NB4 (cell line): ENCODE measurements around the gene CHTF18.

Experiments
- DNase-seq: peaks from one replicate; pipeline ENCODE4 v3.0.0; 2010; ENCODE audit warnings: low read depth
- H3K4me3 ChIP-seq: one replicate; pipeline ENCODE4 v1.5.1; 2011; ENCODE audit warnings: mild to moderate bottlenecking, low read depth, low read length, moderate library complexity
- MYC ChIP-seq: IDR thresholded peaks from 2 replicates; pipeline ENCODE4 v1.6.1; 2011; ENCODE audit warnings: low read depth, low read length
- POLR2A ChIP-seq: IDR thresholded peaks from 2 replicates; pipeline ENCODE4 v1.6.1; 2011; ENCODE audit warnings: mild to moderate bottlenecking; ENCODE audit not compliant: insufficient read length; ENCODE audit errors: extremely low read depth
- TF ChIP-seq, protein P1 (sequence below): IDR thresholded peaks from one replicate; pipeline ENCODE4 v1.5.1; 2012; ENCODE audit warnings: low read depth, low read length
- TF ChIP-seq, protein P2 (sequence below): IDR thresholded peaks from 2 replicates; pipeline ENCODE4 v1.6.1; 2011; ENCODE audit warnings: low read depth, low read length

Gene CHTF18

DNA sequence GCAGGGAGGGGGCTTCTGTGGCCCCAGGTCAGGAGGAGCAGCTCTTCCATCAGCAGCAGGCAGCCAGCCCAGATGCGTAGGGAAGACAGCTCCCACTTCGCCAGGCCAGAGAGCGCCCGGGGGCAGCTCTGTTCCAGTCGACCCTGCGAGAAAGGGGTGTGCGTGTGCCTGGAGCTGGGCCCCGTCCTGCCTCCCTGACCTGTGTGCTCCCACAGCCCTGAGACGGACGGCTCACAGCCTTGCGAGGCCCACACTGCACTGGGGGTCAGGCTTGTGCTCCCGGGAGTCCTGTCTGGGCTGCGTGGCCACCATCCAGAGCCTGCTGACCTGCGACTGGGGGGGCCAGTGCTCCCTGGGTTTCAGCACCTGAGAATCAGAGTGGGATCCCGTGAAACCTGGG lies 28.4 kb upstream of the CHTF18 start:
- TF ChIP-seq, protein P1, sequence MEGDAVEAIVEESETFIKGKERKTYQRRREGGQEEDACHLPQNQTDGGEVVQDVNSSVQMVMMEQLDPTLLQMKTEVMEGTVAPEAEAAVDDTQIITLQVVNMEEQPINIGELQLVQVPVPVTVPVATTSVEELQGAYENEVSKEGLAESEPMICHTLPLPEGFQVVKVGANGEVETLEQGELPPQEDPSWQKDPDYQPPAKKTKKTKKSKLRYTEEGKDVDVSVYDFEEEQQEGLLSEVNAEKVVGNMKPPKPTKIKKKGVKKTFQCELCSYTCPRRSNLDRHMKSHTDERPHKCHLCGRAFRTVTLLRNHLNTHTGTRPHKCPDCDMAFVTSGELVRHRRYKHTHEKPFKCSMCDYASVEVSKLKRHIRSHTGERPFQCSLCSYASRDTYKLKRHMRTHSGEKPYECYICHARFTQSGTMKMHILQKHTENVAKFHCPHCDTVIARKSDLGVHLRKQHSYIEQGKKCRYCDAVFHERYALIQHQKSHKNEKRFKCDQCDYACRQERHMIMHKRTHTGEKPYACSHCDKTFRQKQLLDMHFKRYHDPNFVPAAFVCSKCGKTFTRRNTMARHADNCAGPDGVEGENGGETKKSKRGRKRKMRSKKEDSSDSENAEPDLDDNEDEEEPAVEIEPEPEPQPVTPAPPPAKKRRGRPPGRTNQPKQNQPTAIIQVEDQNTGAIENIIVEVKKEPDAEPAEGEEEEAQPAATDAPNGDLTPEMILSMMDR, result no peak
- TF ChIP-seq MYC (no peak), POLR2A (no peak)
- TF ChIP-seq, protein P2, sequence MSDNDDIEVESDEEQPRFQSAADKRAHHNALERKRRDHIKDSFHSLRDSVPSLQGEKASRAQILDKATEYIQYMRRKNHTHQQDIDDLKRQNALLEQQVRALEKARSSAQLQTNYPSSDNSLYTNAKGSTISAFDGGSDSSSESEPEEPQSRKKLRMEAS, result no peak
- H3K4me3 ChIP-seq, result no peak overlapping the region

DNA sequence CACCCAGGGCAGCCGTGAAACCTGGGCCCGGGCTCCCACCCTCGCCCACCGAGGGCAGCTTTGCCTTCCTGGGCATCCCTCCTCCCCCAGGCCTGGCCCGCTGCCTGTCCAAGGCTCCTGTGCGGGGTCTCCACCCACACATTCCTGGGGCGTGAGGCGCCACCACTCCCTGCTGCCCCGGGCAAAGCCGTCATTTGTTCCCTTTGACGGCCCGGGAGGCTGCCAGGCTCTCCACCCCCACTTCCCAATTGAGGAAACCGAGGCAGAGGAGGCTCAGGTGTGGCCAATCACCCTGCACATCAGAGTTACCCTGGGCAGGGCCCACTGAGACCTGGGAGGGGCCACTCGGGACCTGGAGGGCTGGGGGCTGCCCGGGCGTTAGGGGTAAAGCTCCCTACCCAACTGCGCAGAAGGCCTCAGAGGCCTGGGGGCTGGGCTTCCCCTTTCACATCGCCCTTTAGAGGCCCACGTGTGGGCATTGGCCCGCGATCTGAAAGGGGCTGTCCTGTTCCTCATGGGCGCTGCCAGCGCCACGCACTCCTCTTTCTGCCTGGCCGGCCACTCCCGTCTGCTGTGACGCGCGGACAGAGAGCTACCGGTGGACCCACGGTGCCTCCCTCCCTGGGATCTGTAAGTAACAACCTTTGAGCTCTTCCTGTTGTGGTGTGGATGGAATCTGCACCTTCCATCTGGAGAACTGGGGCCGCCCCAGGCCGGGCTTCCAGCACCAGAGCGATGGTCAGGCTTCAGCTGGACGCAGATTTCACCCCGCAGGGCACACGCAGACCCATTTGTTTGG lies 27.7 kb upstream of the CHTF18 start, which contains the start of gene MSLN:
Gene MSLN, plus strand, starts transcription at position 190 of the 799 bp plus-strand sequence. CDS start 1,947 bp downstream, outside the sequence.
- H3K4me3 ChIP-seq, result no peak within 1 kb of the TSS
- TF ChIP-seq, protein P1, result no peak
- TF ChIP-seq POLR2A, result no peak
- TF ChIP-seq, protein P2, result no peak
- no peak for TF ChIP-seq MYC
- no peak for DNase-seq

More for the DNA sequence above, 28.4 kb upstream of the CHTF18 start:
- DNase-seq, result no peak

DNA sequence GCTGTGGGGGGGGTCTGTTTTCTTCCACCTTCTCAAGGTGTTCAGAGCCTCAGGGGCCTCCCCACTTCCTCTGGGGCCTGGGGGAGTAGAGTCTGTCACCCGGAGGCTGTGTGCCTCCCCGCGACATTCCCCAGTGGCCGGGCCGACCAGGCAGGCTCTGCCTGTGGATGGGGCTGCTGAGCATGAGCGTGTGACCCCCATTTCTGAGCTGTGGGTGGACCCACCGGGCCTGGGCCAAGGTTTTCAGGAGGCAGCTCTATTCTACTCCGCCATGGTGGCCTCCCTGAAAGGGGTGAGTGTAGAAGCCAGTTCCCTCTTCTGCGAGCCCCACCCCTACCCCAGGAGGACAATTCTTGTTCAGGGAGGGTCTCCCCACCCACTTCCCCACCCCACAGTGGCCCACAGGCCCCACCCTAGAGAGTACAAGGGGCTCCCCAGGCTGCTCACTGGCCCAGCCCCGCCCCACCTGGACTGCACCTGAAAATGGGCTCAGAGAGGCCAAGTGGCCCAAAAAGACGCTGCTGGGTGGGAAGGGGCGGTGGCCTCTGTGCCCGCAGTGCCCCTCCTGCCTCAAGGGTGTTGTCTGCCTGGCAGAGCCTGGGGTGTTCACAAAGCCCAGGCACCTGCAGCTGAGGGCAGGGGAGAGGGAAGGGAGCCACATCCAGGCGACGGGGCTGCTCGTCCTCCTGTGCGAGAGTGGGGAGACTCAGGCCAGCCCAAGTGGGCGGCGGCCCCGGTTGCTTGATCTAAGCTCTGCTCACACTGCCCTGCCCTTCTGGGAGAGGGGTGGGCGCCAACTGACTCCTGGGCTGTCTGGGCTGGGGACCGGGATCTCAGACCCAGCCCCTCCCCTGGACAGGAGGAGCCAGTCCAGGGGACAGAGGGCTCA lies 26.6 kb upstream of the CHTF18 start:
- no peak overlapping the region for H3K4me3 ChIP-seq
- TF ChIP-seq POLR2A, result no peak
- TF ChIP-seq, protein P2, result no peak
- no peak for TF ChIP-seq MYC
- TF ChIP-seq, protein P1, result no peak
- no peak for DNase-seq

DNA sequence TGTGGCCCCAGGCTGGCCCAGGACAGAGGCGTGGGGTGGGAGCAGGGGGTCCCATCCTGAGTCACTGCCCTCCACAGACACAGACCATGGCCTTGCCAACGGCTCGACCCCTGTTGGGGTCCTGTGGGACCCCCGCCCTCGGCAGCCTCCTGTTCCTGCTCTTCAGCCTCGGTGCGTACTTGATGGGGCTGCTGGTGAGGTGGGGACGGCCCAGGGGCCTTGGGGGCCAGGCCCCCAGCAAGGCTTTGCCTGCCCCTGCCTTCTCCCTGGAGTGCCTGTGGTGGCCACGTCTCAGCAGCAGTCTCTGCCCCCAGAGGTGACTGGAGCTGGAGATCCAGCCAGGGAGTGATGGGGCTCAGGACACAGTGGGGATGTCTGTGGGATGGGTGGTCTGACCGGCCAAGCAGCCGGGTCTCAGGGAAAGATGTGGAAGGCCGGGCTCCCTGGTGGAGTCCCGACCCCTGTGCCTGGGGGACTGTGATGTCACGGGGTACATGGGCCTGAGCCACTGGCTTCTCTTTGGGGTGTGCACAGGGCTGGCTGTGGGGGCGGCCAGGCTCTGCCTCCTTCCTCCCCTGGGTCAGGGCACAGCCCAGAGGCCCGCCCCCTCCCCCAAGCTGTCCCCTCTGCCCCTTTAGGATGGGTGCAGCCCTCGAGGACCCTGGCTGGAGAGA lies 25.7 kb upstream of the CHTF18 start:
- no peak for DNase-seq
- TF ChIP-seq MYC (no peak), POLR2A (no peak)
- TF ChIP-seq, protein P2, result no peak
- TF ChIP-seq, protein P1, result no peak
- H3K4me3 ChIP-seq, result no peak overlapping the region

DNA sequence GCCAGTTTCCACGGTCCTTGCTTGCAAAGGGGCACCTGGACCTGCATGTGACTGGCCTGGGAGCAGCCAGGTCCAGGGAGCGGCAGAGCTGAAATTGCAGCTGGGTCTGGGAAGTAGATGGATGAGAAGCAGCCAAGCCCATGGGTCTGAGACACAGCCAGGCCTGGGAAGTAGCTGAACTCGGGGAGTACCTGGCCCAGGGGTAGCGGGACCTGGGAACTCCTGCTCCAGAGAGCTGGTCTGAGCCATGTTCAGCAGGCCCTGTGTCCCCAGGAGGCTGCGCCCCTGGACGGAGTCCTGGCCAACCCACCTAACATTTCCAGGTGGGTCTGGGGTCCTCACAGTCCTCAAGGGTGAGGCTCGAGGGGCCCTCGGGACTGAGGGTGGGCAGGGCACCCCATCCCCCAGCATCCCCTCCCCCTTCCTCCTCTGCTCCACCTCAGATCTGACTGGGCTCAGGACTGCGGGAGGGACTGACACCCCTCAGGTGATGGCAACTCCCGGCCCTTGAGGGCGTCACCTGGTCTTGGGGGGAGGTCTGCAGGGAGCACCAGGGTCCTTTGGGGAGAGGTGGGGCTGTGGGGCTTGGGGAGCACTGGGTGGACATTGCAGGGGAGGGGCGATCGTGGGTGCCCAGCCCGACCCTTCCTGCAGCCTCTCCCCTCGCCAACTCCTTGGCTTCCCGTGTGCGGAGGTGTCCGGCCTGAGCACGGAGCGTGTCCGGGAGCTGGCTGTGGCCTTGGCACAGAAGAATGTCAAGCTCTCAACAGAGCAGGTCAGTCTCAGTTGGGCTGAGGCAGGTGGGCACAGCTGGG lies 24.8 kb upstream of the CHTF18 start:
- TF ChIP-seq, protein P2, result no peak
- TF ChIP-seq POLR2A, result no peak
- no peak for TF ChIP-seq MYC
- TF ChIP-seq, protein P1, result no peak
- H3K4me3 ChIP-seq, result no peak overlapping the region
- no peak for DNase-seq
